Stimulated activated naive CD8-positive, alpha-beta T cell treated with anti-CD3 and anti-CD28 coated beads, Interleukin-15, amount 100 ng/mL, for 72 hours (primary cell): ENCODE results near the gene CDHR5.

Source experiments
- ATAC-seq: fragments of 150-1000 bp; cut with Tn5 transposase; 2 replicates; pipeline ENCODE4 v1.10.0; 2021; ENCODE audit warnings: mild to moderate bottlenecking, moderate library complexity
- DNase-seq, 2 donors: peaks; one replicate each; pipeline ENCODE4 v3.0.0; 2021 to 2022
- H3K27ac Mint-ChIP-seq, 2 donors: one replicate each; pipeline ENCODE4 v1.8.0; 2022; ENCODE audit warnings: mild to moderate bottlenecking in 2 of 2, mixed read lengths in 2 of 2, moderate library complexity in 2 of 2
- H3K27me3 Mint-ChIP-seq: one replicate; pipeline ENCODE4 v1.8.0; 2022; ENCODE audit warnings: mixed read lengths
- H3K4me1 Mint-ChIP-seq: one replicate; pipeline ENCODE4 v1.8.0; 2022; ENCODE audit warnings: mild to moderate bottlenecking, mixed read lengths
- H3K4me3 Mint-ChIP-seq, 2 donors: one replicate each; pipeline ENCODE4 v1.8.0; 2022; ENCODE audit warnings: mild to moderate bottlenecking in 2 of 2, mixed read lengths in 2 of 2, moderate library complexity in 1 of 2
- H3K9me3 Mint-ChIP-seq, 2 donors: one replicate each; pipeline ENCODE4 v1.8.0; 2022; ENCODE audit warnings: mixed read lengths in 2 of 2

CDHR5 gene, protein sequence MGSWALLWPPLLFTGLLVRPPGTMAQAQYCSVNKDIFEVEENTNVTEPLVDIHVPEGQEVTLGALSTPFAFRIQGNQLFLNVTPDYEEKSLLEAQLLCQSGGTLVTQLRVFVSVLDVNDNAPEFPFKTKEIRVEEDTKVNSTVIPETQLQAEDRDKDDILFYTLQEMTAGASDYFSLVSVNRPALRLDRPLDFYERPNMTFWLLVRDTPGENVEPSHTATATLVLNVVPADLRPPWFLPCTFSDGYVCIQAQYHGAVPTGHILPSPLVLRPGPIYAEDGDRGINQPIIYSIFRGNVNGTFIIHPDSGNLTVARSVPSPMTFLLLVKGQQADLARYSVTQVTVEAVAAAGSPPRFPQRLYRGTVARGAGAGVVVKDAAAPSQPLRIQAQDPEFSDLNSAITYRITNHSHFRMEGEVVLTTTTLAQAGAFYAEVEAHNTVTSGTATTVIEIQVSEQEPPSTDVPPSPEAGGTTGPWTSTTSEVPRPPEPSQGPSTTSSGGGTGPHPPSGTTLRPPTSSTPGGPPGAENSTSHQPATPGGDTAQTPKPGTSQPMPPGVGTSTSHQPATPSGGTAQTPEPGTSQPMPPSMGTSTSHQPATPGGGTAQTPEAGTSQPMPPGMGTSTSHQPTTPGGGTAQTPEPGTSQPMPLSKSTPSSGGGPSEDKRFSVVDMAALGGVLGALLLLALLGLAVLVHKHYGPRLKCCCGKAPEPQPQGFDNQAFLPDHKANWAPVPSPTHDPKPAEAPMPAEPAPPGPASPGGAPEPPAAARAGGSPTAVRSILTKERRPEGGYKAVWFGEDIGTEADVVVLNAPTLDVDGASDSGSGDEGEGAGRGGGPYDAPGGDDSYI

DNA sequence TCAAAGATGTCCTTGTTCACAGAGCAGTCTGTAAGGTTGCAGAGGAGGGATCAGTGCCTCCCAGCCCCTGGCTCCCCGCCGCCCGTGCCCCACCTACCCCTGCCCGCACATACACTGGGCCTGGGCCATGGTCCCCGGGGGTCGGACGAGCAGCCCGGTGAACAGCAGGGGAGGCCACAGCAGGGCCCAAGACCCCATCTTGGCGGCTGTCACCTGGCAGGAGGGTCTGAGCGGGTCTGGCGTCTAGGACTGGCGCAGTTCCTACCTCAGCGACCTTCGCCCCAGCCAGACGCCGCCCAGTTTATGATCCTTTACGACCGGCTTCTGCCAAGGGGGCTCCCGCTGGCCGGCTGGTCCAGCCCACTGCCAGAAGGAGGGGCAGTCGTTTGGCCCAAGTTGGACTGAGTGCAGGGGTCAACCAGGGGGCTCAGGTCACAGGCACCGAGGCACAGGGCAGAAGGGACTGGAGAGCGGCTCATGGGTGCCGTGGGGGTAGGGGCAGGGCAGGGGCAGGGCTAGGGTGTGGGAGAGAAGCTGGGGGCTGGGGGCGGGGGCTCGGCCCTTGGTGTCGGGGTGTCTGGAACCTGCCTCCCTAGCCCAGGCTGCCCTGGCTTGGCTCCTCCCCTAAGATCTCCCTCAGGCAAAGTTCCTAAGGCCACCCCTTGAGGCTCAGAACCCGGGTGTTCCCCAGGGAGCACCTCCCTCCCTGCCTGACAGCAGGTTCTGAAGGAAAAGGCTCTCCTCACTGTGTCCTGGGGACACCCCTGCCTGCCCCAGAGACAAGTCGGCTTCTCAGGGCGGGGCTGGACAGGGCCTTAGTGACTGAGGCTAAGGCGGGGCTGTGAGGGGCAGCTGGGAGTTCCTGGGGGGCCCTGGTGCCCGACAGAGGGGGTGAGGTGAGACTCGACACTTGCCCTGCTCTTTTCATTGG is at the start of gene CDHR5:
TSS of gene CDHR5 (minus strand) at position 251 of the 931 bp plus-strand sequence. CDS start at position 198, 53 bp downstream.
- Mint-ChIP-seq H3K4me3 (no peak within 1 kb of the TSS), H3K27ac (no peak within 1 kb of the TSS), H3K9me3 (no peaks in the 10 kb centered on the region), H3K4me1 (peaks cover 33% of the 10 kb centered on the region), H3K27me3 (peaks cover 41% of the 10 kb centered on the region)
- peak in 1 of 2 donors; percentile 8 for DNase-seq
- no peak for ATAC-seq

DNA sequence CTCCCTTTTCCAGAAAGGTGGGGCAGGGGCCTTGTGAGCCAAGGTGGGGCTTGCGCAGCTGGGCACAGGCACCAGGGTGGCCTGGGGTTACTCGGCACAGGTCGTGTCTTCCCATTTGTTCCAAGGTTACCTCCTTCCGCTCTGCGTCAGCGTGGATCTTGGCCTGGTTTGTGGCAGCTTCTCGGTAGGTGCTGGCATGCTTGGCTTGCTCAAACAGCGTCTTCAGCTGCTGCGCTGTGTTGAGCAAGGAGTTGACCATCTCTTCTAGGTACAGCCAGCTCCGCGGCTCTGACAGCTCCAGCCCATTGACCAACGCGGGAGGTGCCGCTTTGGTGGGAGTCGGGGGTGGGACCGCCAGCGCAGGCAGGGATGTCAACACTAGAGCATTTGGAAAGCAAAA is 49.7 kb upstream of the CDHR5 start:
- H3K27me3 Mint-ChIP-seq, result no peaks in the 10 kb centered on the region
- no peaks in the 10 kb centered on the region for H3K9me3 Mint-ChIP-seq
- no peak for ATAC-seq

DNA sequence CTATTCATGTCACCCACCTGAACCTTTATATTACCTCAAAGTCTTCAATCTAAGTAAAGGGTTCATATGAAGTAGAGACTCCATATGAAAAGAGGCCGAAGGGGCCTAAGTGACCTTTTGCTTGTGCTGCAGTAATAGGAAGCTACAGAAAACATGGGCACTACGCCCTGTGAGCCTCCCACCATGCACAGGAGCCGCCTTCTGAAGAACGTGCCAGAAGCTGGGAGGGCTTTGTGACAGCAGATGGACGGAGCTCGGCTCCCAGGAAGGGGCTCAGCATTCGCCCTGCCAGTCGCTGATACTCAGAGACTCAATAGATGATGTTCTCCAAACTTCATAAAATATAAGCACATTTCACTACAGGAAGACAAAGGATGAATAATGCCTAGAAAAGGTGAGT is 49.1 kb upstream of the CDHR5 start:
- no peak for ATAC-seq

More for the DNA sequence above, 49.7 kb upstream of the CDHR5 start:
- Mint-ChIP-seq H3K27ac (peak overlapping the region in 1 of 2 donors; percentile 86), H3K4me1 (no peaks in the 10 kb centered on the region), H3K4me3 (no peak overlapping the region)
- no peak for DNase-seq

DNA sequence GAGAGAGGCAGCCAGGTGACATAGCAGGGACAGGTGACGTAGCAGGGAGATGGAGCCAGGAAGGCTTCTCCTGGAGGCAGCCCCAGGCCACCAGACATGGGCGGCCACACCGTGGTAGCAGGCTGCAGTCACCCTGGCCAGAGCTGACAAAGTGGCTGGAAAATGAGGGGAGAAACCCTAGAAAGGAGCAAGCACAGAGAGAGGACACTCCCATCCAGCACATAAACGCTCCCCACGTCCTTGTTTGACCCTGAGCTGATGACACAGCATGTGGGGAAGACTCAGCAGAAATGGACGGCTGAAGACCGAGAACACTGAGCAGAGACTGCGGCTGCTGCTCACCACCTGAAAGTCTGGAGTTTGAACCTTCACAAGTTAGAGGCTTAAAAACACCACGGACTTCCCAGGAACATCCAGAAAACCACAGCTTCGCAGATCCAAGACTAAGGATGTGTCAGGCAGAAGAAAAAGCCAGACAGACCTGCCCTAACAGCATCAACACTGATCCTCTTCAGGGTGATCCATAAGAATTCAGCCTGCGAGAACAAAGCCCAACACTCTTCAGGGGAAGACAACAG is 41.0 kb upstream of the CDHR5 start:
- H3K27ac Mint-ChIP-seq, result peak overlapping the region in 1 of 2 donors; percentile 27
- no peaks in the 10 kb centered on the region for H3K27me3 Mint-ChIP-seq
- H3K9me3 Mint-ChIP-seq, result no peaks in the 10 kb centered on the region
- peaks cover 7% of the 10 kb centered on the region for H3K4me1 Mint-ChIP-seq
- ATAC-seq (no peak), DNase-seq (no peak)
- H3K4me3 Mint-ChIP-seq, result no peak overlapping the region

More for the DNA sequence above, 49.1 kb upstream of the CDHR5 start:
- Mint-ChIP-seq H3K27ac (peak overlapping the region in 1 of 2 donors; percentile 92), H3K4me1 (no peaks in the 10 kb centered on the region), H3K9me3 (no peaks in the 10 kb centered on the region), H3K27me3 (no peaks in the 10 kb centered on the region), H3K4me3 (no peak overlapping the region)
- DNase-seq, result no peak

DNA sequence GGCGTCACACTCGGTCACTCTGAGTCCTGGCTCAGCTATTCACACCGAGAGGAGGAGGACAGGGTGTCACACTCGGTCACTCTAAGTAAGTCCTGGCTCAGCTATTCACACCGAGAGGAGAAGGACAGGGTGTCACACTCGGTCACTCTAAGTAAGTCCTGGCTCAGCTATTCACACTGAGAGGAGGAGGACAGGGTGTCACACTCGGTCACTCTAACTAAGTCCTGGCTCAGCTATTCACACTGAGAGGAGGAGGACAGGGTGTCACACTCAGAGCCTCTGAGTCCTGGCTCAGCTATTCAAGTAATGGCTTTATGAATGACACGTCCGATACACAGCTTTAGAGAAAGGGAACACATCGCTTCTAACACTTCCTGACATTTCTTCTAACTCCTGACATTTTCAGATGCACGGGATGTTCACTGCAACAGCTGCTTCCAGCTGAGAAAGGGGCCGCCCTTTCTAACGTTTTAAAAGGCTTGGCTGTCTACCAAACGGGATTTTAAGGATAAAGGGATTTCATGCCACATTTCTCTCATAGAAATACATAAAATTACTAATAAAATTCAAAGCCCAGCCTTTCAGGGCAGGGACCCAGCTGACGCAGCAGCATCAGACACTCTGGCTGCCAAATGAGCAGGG is 40.4 kb upstream of the CDHR5 start:
- Mint-ChIP-seq H3K27me3 (no peaks in the 10 kb centered on the region), H3K9me3 (no peaks in the 10 kb centered on the region), H3K4me3 (no peak overlapping the region), H3K27ac (peak overlapping the region in 1 of 2 donors; percentile 67), H3K4me1 (peaks cover 7% of the 10 kb centered on the region)
- no peak for DNase-seq
- ATAC-seq, result no peak

DNA sequence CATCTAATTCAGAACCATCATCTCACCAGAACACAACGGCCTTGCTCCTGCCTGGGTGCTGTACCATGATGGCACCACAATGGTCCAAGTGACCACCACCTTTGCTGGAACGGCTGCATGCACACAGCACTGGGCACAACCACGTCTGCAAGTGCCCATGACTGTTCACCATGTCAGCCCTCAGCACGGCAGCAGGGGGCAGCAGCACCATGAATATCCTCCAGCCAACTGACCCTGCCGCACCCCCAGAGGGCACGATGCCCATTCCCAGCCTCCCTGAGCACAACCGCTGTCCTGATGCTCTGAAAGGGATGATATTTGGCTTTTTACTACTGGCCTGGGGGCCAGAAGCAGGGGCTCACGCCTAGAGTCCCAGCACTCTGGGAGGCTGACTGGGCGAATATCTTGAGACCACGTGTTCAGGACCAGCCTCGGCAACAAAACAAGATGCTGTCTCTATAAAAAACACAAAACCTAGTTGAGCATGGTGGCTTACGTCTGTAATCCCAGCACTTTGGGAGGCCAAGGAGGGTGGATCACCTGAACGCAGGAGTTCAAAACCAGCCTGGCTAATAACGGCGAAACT is 38.0 kb upstream of the CDHR5 start:
- DNase-seq (peak in 1 of 2 donors; percentile 41), ATAC-seq (peak; percentile 79)
- Mint-ChIP-seq H3K27me3 (no peaks in the 10 kb centered on the region), H3K9me3 (no peaks in the 10 kb centered on the region), H3K4me1 (peaks cover 7% of the 10 kb centered on the region), H3K27ac (no peak overlapping the region), H3K4me3 (no peak overlapping the region)

DNA sequence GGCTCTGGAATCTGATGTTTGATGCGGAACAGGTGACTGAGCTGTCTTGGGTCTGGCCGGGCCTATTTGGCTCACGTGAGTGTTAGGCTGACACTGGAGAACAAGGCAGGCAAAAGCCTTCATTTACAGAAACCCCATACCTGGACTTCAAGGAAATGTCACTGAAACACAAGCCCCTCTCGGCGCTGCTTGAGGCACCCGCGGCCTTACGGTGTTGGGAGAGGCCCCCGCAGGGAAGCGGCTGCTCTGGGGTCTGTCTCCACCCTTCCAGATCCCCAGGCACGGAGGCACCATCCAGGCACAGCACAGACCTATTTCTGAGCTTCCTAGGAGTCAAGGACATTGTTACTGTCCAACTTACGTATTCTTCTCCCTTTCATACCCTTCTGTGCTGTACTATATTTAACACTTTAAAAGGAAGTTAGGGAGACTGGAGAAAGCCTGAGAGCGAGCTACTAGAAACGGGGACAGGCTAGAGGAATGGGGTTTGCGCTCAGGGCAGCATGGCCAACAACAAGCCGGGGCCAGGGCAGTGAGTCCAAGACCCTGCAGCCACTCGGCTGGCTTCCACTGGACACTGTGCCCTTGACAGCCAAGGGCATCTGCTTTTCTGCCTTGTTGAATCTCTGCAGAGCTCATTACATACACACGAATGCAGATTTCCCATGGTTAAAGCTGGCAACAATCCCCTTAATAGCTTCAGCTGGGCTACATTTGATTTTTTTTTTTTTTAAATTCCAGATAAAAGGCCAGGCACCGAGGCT is 36.1 kb upstream of the CDHR5 start:
- H3K4me1 Mint-ChIP-seq, result peaks cover 7% of the 10 kb centered on the region
- H3K27ac Mint-ChIP-seq, result no peak overlapping the region
- no peaks in the 10 kb centered on the region for H3K9me3 Mint-ChIP-seq
- ATAC-seq, result no peak
- H3K4me3 Mint-ChIP-seq, result no peak overlapping the region
- DNase-seq, result no peak
- no peaks in the 10 kb centered on the region for H3K27me3 Mint-ChIP-seq

DNA sequence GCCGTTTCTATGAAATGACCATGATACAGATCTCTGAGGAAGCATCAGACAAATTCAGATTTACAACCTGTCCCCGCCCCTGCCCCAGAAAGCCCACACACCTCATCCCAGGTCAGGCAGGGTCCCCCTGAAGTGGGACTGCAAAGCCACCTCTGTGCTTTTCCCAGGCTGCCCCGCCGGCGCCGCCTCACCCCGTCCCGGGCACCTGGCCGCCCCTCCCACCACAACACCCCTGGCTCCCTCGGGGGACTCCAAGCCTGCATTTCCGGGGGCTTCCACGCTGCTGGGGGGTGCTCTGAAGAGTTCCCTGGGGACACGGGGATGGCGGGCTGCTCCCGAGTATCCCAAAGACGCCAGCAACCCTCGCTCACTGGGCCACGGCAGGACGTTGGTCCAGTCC is 35.5 kb upstream of the CDHR5 start:
- no peak for DNase-seq
- ATAC-seq, result no peak
- peaks cover 7% of the 10 kb centered on the region for H3K4me1 Mint-ChIP-seq
- no peaks in the 10 kb centered on the region for H3K9me3 Mint-ChIP-seq
- H3K27me3 Mint-ChIP-seq, result no peaks in the 10 kb centered on the region
- no peak overlapping the region for H3K27ac Mint-ChIP-seq
- no peak overlapping the region for H3K4me3 Mint-ChIP-seq

DNA sequence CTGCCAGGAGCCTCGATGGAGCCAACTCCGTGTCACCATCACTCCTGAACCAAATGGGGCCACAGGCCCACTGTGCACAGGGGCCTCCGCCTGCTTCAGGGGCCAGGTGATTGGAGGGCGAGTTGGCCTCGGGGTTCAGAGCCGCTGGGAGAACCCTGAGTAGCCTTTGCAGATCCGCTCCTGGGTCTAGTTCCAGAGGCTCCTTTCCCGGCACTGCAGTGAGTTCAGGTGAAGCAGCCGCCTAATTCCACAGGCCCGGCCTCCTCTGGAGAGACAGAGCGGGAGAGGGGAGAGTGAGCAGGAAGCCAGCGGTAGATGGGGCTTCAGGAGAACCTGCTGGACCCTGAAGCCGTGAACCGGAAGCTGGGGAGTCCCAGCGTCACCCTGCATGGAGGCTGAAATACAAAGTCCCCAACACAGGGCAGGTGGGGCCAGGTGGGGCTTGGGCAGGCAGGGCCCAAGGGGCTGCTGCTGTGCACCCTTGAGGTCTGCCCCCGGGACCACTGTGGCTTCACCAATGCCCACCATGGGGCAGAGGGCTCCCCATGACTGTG is 34.9 kb upstream of the CDHR5 start:
- Mint-ChIP-seq H3K27ac (no peak overlapping the region), H3K27me3 (no peaks in the 10 kb centered on the region), H3K9me3 (no peaks in the 10 kb centered on the region), H3K4me3 (no peak overlapping the region), H3K4me1 (peaks cover 7% of the 10 kb centered on the region)
- no peak for DNase-seq
- ATAC-seq, result no peak

DNA sequence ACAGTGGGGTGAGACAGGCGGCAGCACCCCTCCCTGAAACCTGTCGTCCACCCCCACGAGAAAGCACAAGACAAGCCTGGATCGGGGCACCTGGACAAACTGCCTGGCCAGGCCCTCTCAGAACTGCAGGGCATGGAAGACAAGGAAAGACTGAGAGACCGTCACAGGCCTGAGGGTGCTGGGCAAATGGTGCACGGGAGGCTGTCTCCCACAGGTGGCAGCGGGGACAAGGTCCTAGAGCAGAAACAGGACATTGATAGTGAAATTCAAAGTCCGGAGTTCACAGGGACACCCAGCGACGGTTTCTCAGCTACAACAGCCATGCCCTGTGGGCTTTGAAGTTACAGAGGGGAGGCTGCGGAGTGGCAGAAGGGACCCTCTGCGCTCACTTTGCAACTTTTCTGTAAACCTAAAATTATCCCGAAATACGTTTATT is 33.0 kb upstream of the CDHR5 start:
- peak overlapping the region in 1 of 2 donors; percentile 87 for H3K27ac Mint-ChIP-seq
- H3K4me1 Mint-ChIP-seq, result peaks cover 4% of the 10 kb centered on the region
- no peak for ATAC-seq
- no peak for DNase-seq
- no peaks in the 10 kb centered on the region for H3K9me3 Mint-ChIP-seq
- H3K4me3 Mint-ChIP-seq, result no peak overlapping the region
- H3K27me3 Mint-ChIP-seq, result no peaks in the 10 kb centered on the region

DNA sequence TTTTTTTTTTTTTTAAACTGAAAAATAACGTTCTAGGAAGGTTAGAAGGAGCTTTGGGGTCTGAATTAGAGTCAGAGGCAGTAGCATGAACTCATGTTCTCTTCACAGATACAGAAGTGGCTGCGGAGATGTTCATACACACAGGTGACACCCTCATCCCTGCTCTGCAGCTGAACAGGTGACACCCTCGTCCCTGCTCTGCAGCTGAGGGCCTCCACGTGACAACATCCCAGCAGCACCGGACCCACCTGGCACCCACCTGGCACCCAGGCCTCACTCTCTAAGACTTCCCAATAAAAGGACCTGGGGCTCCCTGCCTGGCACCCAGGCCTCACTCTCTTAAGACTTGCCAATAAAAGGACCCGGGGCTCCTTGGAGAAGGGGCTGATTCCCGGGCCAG is 32.1 kb upstream of the CDHR5 start:
- DNase-seq (no peak), ATAC-seq (no peak)
- H3K4me3 Mint-ChIP-seq, result no peak overlapping the region
- no peak overlapping the region for H3K27ac Mint-ChIP-seq
- H3K27me3 Mint-ChIP-seq, result no peaks in the 10 kb centered on the region
- H3K4me1 Mint-ChIP-seq, result no peaks in the 10 kb centered on the region
- H3K9me3 Mint-ChIP-seq, result no peaks in the 10 kb centered on the region

DNA sequence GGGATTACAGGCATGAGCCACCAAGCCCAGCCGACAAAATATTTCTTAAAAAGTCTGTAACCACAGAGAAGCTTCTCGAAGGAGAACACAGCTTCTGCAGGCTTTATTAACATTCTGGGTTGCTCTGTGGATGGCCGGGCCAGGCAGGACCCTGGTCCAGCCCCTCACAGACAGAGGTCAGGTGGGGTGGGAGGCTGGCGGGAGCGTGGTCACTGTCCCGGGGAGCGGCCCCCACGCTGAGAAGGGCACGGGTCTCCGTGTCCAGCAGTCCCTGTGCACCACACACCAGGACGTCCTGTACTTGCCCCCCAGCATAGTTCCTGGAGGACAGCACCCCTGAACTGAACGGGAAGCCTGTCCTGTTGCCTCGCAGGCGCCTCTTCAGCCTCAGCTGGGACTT is 31.7 kb upstream of the CDHR5 start:
- no peak for ATAC-seq
- no peaks in the 10 kb centered on the region for H3K27me3 Mint-ChIP-seq
- DNase-seq, result no peak

DNA sequence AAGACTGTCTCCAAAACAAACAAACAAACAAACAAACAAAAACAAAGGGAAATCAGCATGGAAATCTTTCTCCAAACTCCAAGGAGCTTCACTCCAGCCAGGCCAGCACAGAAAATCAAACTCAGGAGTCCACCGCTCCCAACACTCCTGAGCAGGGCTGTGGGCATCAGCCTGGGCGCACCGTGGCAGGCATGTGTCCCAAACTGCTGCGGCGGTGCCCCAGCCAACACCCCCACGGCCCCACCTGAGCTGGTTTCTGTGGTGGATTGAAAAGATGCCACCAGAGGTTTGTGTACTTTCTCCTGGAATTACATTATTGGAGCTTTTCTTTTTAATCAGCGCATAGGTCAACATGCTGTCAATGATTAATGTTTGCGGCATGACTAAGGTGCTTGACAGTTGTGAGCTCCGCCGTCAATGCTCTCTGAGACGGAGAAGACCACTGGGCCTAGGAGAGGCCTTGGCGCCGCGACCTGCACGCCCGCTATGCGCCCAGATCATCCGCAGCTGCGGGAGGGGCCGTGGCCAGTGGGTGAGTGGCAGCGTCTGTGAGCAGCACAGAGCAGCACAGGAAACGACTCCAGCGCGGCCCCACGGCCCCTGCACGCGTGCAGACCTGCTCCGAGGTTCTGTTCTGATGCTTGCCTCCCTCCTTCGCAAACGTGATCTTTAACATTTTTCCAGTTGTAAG is 30.4 kb upstream of the CDHR5 start:
- Mint-ChIP-seq H3K4me3 (no peak overlapping the region), H3K27ac (no peak overlapping the region), H3K4me1 (no peaks in the 10 kb centered on the region), H3K27me3 (no peaks in the 10 kb centered on the region), H3K9me3 (no peaks in the 10 kb centered on the region)
- DNase-seq (no peak), ATAC-seq (no peak)

More for the DNA sequence above, 31.7 kb upstream of the CDHR5 start:
- no peaks in the 10 kb centered on the region for H3K9me3 Mint-ChIP-seq
- H3K27ac Mint-ChIP-seq, result no peak overlapping the region
- no peak overlapping the region for H3K4me3 Mint-ChIP-seq
- no peaks in the 10 kb centered on the region for H3K4me1 Mint-ChIP-seq
